ENCODE data around the gene DNAAF9. TPM values are rescaled to one million over a fixed set of nuclear protein-coding genes. Genes with fewer than 3 reads are reported as not detected.

Gene DNAAF9
- total and polyA plus RNA-seq, 12 donors, result 6.4 to 32.2 (median 22.6) TPM

- Histone ChIP-seq H3K36me3 (no peaks in the 10 kb centered on the region), H3K27me3 (no peaks in the 10 kb centered on the region), H3K4me3 (peak overlapping the region; percentile 54 to 94 (median 88)), H3K4me1 (peaks cover 0 to 46% (median 28%) of the 10 kb centered on the region in 9 donors), H3K27ac (peak overlapping the region; percentile 89 to 98 (median 95)), H3K9me3 (no peaks in the 10 kb centered on the region)
- intact Hi-C loops (cut with DNase I), result loop anchor here in 3 of 10 donors (2.0 to 10.0 kb wide), 4 partner anchors 34 to 199 kb away; partner anchors contain the start of genes ATRN (in 1 of the 3) and ITPA (in 1 of the 3)
- DNase-seq (peak in 1 of 2 donors; percentile 34), ATAC-seq (peak in 6 of 8 donors; percentile 1 to 7 (median 2))
- 1 to 2% methylated on average over 27 of the region's 27 CpGs for WGBS, 2 donors
- TF ChIP-seq CTCF (IDR thresholded peaks at IDR 0.05), result no peak
These were observed 909 bp downstream of the DNAAF9 start for GRCh38 chr20:3406481-3407039.

- Histone ChIP-seq H3K36me3 (no peaks in the 10 kb centered on the region), H3K9me3 (no peaks in the 10 kb centered on the region), H3K27ac (peak overlapping the region in 9 of 10 donors; percentile 89 to 98 (median 95)), H3K27me3 (no peaks in the 10 kb centered on the region), H3K4me1 (peaks cover 0 to 53% (median 35%) of the 10 kb centered on the region in 9 donors), H3K4me3 (peak overlapping the region in 9 of 10 donors; percentile 80 to 94 (median 90))
- intact Hi-C loops (cut with DNase I), result loop anchor here in 3 of 10 donors (2.0 to 10.0 kb wide), 4 partner anchors 34 to 199 kb away; partner anchors contain the start of genes ATRN (in 1 of the 3) and ITPA (in 1 of the 3)
- no peak for TF ChIP-seq CTCF (IDR thresholded peaks at IDR 0.05)
- no peak for DNase-seq
- no peak for ATAC-seq
- WGBS, 2 donors, result 32 to 34% methylated on average over 3 of the region's 3 CpGs
These were observed 1.6 kb downstream of the DNAAF9 start for GRCh38 chr20:3405696-3406358.

- WGBS, 2 donors, result 42 to 60% methylated on average over 2 of the region's 2 CpGs
- H3K4me3 ChIP-seq, result peak overlapping the region in 2 of 10 donors; percentile 81 to 94
- DNase-seq (no peak), ATAC-seq (no peak)
- TF ChIP-seq CTCF (IDR thresholded peaks at IDR 0.05), result no peak
- intact Hi-C loops (cut with DNase I), result loop anchor here in 3 of 10 donors (5.0 to 10.0 kb wide), 3 partner anchors 33 to 198 kb away; partner anchors contain the start of gene ITPA (in 1 of the 3)
- peak overlapping the region in 6 of 10 donors; percentile 89 to 98 (median 96) for H3K27ac ChIP-seq
- H3K9me3 ChIP-seq, result no peaks in the 10 kb centered on the region
- no peaks in the 10 kb centered on the region for H3K36me3 ChIP-seq
- peaks cover 0 to 60% (median 42%) of the 10 kb centered on the region in 9 donors for H3K4me1 ChIP-seq
- no peaks in the 10 kb centered on the region for H3K27me3 ChIP-seq
These were observed 2.3 kb downstream of the DNAAF9 start for GRCh38 chr20:3405139-3405538.

- H3K27ac ChIP-seq, result no peak overlapping the region
These were observed 3.1 kb downstream of the DNAAF9 start for GRCh38 chr20:3404402-3404801.

More at GRCh38 chr20:3404402-3404801, 3.1 kb downstream of the DNAAF9 start:
- intact Hi-C loops (cut with DNase I), result loop anchor here in 1 of 10 donors (10.0 kb wide), 1 partner anchor 50 kb away; no protein-coding TSS in a partner anchor
- peaks cover 2 to 67% (median 50%) of the 10 kb centered on the region in 9 donors for H3K4me1 ChIP-seq
- no peaks in the 10 kb centered on the region for H3K27me3 ChIP-seq
- H3K36me3 ChIP-seq, result no peaks in the 10 kb centered on the region
- no peak for TF ChIP-seq CTCF (IDR thresholded peaks at IDR 0.05)
- DNase-seq, result no peak
- H3K9me3 ChIP-seq, result no peaks in the 10 kb centered on the region
- no peak overlapping the region for H3K4me3 ChIP-seq
- 75 to 87% methylated on average over 4 of the region's 4 CpGs for WGBS, 2 donors
- no peak for ATAC-seq
